Measurements from ENCODE around the gene ANKRD13D.

Gene ANKRD13D

GRCh38 chr11:67274768-67275605 is 14.1 kb upstream of the ANKRD13D start:
- DNase-seq: no peak

- DNase-seq: peak; percentile 51
Measured at GRCh38 chr11:67275606-67276409, 13.3 kb upstream of the ANKRD13D start.

DNA sequence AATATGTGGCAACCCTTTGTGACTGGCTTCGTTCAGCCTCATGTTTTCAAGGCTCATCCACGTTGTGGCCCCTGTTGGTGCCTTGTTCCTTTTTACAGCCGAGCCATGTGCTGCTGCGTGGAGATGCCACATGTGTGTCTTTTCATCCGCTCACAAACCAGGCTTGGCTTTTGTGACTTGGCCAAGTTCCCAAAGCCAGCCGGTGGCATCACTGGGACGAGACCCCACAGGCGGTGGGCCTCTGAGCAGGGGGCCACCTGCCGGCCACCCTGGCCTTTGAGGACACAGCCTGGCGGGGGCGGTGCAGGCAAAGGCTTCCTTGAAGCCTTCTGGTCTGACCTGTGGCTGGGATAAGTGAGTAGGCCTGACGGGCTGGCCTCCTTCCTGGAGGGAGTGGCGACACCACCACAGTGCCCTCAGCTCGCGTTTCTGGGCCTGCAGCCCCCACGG is 12.3 kb upstream of the ANKRD13D start:
- peak; percentile 69 for DNase-seq

DNA sequence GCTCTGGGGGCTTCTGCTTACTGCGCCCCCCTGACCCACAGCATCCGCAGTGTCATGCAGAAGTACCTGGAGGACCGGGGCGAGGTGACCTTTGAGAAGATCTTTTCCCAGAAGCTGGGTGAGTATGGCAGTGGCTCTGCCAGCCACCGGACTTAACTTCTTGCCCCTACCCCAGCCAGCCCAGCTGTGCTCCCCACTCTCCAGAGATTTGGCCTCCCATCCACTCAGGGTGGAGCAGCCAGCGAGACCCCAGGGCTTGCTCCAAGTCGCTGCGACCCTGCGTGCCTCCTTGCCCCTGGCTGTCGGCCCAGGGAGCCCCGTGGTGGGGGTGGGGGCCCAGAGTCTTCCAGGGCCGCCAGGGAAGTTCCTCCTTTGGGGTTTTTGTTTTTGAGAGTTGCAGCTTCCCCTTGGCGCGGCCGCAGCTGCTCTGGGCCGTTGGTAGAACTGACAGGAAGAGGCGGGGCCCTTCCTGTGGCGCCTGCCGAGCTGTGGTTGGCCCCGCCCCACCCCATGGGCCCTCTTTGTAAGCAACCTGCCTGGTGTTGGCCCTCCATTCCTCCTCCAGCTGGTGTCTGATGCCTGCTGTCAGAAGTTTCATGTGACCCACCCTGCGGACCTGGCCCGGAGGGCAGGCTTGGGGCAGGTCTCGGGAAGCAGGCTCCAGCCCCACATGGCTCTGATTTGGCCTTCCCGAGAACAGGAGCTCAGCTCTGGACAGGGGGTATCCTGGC is 11.7 kb upstream of the ANKRD13D start:
- DNase-seq: peak; percentile 93

DNA sequence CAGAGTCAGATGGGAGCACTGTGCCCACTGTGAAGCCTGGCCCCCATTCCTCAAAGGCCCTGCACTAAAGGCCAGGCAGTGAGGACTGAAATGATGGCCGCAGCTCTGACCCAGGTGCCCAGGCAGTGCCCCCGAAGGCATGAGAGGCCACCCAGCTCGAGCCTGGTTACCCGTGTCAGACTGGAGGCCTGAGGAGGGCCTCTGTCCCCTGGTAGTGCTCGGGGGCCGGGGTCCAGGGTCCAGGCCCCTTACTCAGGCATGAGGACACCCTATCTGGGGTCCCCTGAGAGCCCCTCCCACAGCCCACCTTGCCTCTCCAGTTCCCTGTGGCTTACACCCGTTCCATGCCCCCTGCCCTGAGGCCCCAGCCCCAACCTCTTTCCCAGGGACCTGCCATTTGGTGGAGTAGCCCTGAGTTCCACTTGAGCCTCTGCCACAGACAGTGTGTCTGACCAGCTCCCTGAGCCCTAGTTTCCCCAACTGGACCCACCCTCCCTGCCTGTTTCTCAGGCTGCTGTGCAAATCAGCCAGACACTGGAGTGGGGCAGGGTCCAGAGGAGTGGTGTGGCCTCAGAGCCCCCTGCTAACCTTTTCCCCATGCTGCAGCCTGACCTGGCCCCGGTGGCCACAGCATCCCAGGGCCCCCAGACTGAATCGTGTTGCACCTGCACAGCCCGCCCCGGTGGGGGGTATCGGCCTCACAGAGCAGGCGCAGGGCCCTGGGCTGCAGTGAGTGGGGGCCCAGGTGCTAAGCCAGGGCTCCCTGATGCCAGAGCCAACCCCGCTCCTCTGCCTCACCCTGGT is 10.8 kb upstream of the ANKRD13D start:
- no peak for DNase-seq

DNA sequence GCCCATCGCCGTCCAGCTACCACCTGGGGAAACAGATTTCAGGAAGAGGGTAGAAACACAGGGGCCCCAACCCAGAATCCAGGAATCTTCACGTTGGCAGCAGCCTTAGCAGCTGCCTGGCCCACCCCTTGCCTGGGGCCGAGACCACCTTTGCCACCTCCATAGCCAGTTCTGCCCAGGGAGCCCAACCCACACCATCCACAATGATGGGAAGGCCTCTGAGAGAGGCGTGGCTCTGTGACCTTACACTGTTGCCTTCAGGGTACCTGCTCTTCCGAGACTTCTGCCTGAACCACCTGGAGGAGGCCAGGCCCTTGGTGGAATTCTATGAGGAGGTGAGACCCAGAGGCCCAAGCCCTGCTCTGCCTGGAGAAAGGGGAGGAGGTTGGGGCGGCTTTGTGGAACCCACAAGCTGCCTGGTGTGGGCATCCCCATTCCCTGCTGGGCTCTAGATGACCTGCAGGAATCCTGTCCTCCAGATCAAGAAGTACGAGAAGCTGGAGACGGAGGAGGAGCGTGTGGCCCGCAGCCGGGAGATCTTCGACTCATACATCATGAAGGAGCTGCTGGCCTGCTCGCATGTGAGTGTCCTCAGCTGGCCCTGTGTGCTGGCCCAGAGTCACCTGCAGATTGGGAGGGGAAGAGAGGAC is 10.0 kb upstream of the ANKRD13D start:
- no peak for DNase-seq

GRCh38 chr11:67279589-67280340 is 9.3 kb upstream of the ANKRD13D start:
- DNase-seq: no peak

DNA sequence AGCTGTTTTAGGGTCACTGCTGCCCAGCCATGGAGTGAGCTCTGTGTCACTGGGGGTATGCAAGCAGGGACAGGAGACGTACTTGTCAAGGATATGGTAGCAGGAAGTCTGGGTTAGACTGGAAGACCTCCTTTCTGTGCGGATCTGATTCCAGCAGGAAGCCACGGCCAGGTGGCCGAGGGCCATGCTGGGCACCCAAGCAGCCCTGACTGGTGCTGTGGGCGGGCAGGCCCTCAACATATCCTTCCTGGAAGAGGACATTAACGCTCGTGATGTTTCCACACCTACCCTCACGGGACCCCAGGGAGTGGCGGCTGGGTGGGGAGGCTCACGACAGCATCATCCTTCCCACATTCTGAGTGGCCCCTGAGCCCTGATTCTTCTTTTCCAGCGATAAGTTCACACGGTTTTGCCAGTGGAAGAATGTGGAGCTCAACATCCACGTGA is 8.7 kb upstream of the ANKRD13D start:
- DNase-seq: no peak

DNA sequence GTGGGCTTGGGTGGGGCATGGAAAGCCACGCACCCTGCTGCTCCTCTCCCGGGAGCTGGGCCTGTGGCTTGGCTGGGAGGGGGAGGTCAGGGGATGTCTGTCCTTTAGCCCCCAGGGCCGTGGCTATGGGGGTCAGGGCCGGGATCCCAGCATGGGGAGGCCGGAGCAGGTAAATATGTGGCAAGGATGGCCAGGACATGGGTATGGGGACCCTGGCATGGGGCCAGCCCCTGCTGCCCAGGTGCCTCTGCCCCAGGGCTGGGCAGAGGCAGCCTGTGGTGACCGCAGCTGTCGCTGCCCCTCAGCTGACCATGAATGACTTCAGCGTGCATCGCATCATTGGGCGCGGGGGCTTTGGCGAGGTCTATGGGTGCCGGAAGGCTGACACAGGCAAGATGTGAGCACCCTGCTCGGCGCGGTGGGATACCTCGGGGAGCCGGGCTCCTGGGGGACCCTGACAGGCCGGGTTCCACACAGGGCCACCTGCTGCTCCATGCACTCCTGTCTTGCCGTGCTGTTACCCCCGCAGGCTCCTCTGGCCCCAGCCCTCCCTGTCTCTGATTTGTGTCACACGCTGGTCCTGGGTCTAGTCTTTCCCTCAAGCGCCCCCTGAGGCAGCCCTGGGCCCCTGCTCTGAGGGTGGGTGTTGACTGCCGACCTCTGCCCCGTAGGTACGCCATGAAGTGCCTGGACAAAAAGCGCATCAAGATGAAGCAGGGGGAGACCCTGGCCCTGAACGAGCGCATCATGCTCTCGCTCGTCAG is 8.1 kb upstream of the ANKRD13D start:
- DNase-seq: no peak

DNA sequence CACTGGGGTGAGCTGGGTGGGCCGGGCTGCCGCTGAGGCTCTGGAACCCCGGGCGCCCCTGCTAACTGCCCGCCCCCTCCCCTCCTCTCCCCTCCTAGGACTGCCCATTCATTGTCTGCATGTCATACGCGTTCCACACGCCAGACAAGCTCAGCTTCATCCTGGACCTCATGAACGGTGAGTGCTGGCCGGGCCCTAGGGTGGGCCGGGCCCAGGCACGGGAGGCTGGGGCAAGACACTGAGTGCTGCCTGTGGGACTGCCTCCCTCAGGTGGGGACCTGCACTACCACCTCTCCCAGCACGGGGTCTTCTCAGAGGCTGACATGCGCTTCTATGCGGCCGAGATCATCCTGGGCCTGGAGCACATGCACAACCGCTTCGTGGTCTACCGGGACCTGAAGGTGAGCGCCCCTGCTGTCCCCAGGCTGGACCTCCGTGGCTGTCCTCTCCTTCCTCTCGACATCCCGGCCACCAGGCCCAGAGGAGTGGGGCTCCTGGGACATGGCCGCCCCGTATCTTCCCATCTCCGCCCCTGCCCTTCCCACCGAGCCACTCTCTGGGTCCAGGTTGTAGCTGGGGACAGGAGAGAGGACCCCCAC is 7.5 kb upstream of the ANKRD13D start:
- no peak for DNase-seq

GRCh38 chr11:67282155-67282875 is 6.8 kb upstream of the ANKRD13D start:
- no peak for DNase-seq

DNA sequence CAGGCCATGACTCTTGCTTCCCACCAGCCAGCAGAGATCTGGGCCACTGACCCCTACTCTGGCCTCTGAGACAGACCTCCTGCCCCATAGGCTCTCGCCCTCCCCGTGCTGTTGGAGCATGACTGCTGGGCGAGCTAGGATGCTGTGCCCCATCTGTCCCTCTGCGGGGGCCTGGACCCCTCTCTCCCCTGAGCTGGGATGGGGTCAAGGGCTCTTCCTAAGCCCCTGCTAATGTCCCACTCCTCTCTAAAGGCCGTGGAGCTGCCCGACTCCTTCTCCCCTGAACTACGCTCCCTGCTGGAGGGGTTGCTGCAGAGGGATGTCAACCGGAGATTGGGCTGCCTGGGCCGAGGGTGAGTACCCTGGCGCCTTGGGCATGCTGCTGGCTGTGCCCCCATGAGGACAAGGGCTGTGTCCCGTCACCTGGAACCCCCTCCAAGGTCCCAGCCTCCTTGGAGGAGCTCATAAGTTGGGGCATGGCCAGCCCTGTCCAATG is 6.2 kb upstream of the ANKRD13D start:
- DNase-seq: no peak

DNA sequence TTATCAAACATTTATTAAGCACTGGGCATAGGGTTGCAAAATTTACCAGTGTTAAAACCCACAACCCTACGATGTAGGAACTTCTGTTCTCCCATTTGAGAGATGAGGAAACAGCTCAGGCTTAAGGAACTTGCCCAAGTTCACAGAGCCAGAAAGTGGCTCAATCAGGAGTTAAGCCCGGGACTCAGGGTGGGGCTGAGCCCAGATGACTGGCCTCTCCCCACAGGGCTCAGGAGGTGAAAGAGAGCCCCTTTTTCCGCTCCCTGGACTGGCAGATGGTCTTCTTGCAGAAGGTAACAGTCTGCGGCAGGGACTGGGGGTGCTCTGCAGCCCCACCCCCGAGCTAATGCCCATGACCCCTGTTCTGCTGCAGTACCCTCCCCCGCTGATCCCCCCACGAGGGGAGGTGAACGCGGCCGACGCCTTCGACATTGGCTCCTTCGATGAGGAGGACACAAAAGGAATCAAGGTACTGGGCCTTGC is 5.6 kb upstream of the ANKRD13D start:
- no peak for DNase-seq

DNA sequence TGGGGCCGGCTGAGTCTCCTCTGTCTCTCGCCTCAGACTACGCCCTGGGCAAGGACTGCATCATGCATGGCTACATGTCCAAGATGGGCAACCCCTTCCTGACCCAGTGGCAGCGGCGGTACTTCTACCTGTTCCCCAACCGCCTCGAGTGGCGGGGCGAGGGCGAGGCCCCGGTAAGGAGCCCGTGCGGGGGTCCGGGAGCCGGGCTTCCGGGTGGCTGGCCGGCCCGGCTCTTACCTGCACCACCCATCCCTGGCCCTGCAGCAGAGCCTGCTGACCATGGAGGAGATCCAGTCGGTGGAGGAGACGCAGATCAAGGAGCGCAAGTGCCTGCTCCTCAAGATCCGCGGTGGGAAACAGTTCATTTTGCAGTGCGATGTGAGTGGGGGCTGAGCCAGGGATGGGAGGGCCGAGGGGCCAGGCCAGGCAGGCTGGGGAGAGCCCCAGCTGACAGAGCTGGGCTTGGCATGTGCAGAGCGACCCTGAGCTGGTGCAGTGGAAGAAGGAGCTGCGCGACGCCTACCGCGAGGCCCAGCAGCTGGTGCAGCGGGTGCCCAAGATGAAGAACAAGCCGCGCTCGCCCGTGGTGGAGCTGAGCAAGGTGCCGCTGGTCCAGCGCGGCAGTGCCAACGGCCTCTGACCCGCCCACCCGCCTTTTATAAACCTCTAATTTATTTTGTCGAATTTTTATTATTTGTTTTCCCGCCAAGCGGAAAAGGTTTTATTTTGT is 4.1 kb upstream of the ANKRD13D start:
- DNase-seq: no peak

- no peak for DNase-seq
Measured at GRCh38 chr11:67285541-67286498, 3.3 kb upstream of the ANKRD13D start.

DNA sequence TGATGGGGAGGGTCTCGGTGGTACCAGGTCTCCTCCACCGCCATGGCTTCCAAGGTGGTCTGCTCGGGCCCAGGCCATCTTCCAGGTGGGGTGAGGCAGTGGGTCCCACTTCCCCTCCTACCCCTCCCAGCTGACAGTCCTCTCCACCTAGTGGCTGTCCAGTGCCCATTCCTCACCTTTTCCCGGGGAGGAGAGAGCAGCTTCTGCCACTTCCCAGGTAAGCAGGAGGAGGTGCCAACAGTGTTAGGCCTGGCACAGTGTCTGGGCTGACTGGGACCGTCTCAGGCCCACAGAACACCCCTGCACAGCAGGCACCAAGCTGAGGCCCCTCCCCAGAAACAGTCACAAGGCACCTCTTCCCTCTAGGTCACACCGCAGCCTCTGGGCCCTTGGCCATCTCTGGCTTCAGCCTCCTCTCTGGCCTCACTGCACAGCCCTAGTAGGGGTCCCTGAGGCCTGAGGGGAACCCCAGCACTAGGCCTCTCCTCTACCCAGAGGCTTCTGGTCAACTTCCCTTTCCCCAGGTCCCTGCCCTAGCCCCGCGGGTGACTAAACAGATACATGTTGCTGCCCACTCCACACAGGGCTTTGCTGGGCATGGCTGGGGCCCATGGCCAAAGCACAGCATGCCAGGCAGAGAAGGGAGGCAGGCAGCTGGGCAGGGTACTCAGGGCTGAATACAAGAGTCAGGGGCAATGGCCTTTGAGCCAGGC is 2.3 kb upstream of the ANKRD13D start:
- DNase-seq: peak; percentile 40
